ENCODE measurements around the gene RPS6KA2. TPM values are rescaled to one million over a fixed set of nuclear protein-coding genes. Genes with fewer than 3 reads are reported as not detected.

RPS6KA2 gene
- total RNA-seq, 3 donors from 2014 or later: 2.8 to 6.2 (median 6.0) TPM

DNA sequence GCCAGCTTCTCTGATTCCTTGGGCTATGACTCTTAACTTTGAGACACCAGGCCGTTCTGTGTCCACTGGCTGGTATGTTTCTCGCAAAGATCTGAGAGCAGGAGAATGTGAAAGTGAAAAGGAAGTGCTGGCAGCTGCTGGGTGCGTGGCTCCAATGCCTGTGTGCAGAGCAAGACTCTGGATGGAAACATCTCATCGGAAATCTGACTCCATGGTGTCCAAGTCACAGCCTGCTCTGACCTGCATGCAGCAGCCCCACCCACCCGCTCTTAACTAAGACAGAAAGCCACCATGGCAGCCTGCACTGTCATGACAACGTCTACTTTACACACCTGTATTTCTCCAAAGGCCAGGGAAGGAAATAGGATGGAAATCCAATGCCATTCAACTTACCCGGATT, 178.0 kb downstream of the RPS6KA2 start:
- DNase-seq (no peak), ATAC-seq (no peak)
- Mint-ChIP-seq H3K4me3 (no peak overlapping the region), H3K27me3 (ENCODE audit: low read depth) (no peaks in the 10 kb centered on the region), H3K36me3 (ENCODE audit: insufficient read depth) (peaks cover 22% of the 10 kb centered on the region), H3K9me3 (peaks cover 4% of the 10 kb centered on the region), H3K4me1 (ENCODE audit: low read depth) (no peaks in the 10 kb centered on the region)

DNA sequence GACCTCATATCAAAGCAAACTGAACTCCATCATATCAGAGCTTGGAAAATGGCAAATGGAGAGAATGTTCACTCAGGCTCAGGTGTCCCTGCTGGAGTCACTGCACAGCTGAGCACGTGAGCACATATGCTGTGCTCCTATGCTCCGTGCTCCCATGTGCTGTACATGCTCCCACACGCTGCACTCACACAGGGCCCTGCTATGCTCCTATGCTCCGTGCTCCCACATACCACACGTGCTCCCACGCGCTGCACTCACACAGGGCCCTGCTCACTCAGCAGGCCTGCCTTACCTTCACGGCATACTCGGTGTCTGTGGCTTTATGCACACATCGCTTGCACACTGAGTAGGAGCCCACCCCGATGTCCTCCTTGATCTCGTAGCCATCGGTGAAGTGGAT, 178.6 kb downstream of the RPS6KA2 start:
- Mint-ChIP-seq H3K4me3 (no peak overlapping the region), H3K4me1 (ENCODE audit: low read depth) (no peaks in the 10 kb centered on the region), H3K9me3 (peaks cover 4% of the 10 kb centered on the region), H3K36me3 (ENCODE audit: insufficient read depth) (peaks cover 19% of the 10 kb centered on the region), H3K27me3 (ENCODE audit: low read depth) (no peaks in the 10 kb centered on the region)
- ATAC-seq: no peak
- no peak for DNase-seq

DNA sequence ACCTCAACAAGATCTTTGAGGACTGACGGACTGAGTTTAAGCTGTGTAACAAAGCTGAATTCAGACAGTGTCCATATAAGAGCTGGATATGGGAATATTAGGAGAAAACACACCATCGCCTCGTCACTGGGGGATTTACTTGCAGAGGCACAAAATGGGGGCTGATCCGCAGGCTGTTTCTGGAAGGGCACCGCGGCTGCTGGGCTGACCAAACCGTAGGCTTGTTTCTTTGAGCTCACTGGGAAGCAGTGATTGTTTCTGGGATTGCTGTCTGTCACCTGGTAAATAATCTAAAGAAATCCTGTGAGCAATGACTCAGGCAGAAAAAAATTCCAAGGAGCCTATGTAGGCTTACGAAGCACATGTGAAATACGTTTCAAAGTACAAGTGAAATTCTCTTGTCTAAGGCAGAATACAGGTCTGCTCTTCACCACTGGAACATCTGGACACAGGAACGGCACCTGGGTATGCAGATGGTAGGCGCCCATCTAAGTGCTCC, 180.4 kb downstream of the RPS6KA2 start:
- no peak for DNase-seq

DNA sequence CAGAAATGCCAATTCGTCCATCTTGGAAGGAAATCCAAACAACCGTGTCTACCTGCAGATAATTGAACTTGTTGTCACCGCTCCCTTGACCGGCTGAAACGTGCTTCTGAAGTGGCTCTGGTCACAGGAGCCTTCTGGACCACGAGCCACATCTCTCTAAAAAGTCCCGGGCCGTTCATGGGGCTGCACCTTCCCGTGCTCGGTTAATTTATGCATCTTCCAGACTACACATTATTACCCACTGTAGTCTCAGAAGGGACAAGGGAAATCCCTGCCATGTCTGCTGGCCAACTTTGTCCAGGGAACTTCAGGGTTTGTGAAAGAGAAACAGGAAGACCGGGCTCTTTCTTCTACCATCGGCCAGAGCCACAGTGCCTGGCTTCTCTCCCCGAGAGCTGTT, 180.9 kb downstream of the RPS6KA2 start:
- Mint-ChIP-seq H3K4me1 (ENCODE audit: low read depth) (no peaks in the 10 kb centered on the region), H3K9me3 (no peaks in the 10 kb centered on the region), H3K36me3 (ENCODE audit: insufficient read depth) (peaks cover 19% of the 10 kb centered on the region), H3K27me3 (ENCODE audit: low read depth) (no peaks in the 10 kb centered on the region), H3K4me3 (no peak overlapping the region)
- DNase-seq: no peak
- ATAC-seq: no peak

More for the DNA sequence above, 180.4 kb downstream of the RPS6KA2 start:
- peaks cover 19% of the 10 kb centered on the region for H3K36me3 Mint-ChIP-seq (ENCODE audit: insufficient read depth)
- no peak for ATAC-seq
- H3K27me3 Mint-ChIP-seq (ENCODE audit: low read depth): no peaks in the 10 kb centered on the region
- H3K4me1 Mint-ChIP-seq (ENCODE audit: low read depth): no peaks in the 10 kb centered on the region
- no peak overlapping the region for H3K4me3 Mint-ChIP-seq
- no peaks in the 10 kb centered on the region for H3K9me3 Mint-ChIP-seq

DNA sequence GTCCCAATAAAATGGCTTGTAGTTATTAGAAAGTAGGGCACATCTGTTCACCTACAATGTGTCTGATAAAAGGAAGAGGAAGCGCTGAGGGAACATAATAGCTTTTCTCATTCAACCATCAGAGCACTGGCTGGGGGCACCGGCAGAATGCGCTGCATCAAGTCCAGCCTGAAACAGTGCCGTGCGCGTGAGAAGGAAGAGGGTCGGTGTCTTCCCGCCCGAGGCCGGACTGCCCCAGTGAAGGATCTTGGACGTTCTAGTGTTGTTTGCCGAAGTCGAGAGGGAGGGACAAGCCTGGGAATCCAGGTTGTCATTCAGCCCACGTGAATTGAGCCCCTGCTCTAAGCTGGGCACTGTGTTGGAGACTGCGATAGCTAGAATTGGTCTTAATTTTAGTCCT, 182.6 kb downstream of the RPS6KA2 start:
- H3K27me3 Mint-ChIP-seq (ENCODE audit: low read depth): peaks cover 3% of the 10 kb centered on the region
- ATAC-seq (no peak), DNase-seq (no peak)
- no peaks in the 10 kb centered on the region for H3K9me3 Mint-ChIP-seq
- H3K4me3 Mint-ChIP-seq: no peak overlapping the region
- peaks cover 19% of the 10 kb centered on the region for H3K36me3 Mint-ChIP-seq (ENCODE audit: insufficient read depth)
- H3K4me1 Mint-ChIP-seq (ENCODE audit: low read depth): peaks cover 8% of the 10 kb centered on the region

DNA sequence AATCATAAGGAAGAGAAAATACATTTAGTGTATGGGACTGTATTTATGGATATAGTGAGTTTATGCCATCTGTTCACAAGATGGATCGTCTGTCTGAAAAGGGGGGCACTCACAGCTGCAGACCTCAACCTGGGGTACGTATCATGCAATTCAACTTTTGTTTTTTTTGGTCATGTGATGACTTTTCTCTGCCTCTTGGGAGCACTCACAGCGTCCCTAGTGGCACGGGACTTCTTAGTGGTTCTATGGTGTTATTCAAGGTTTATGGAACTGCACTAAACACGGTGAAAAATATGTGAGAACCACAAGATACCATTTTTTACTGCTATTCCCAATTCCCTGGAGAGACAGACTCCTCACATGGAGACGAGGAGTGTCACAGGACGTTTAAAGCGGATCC, 183.9 kb downstream of the RPS6KA2 start:
- no peak overlapping the region for H3K4me3 Mint-ChIP-seq
- H3K36me3 Mint-ChIP-seq (ENCODE audit: insufficient read depth): peaks cover 17% of the 10 kb centered on the region
- DNase-seq (no peak), ATAC-seq (no peak)
- no peaks in the 10 kb centered on the region for H3K9me3 Mint-ChIP-seq
- peaks cover 3% of the 10 kb centered on the region for H3K27me3 Mint-ChIP-seq (ENCODE audit: low read depth)
- H3K4me1 Mint-ChIP-seq (ENCODE audit: low read depth): peaks cover 11% of the 10 kb centered on the region

DNA sequence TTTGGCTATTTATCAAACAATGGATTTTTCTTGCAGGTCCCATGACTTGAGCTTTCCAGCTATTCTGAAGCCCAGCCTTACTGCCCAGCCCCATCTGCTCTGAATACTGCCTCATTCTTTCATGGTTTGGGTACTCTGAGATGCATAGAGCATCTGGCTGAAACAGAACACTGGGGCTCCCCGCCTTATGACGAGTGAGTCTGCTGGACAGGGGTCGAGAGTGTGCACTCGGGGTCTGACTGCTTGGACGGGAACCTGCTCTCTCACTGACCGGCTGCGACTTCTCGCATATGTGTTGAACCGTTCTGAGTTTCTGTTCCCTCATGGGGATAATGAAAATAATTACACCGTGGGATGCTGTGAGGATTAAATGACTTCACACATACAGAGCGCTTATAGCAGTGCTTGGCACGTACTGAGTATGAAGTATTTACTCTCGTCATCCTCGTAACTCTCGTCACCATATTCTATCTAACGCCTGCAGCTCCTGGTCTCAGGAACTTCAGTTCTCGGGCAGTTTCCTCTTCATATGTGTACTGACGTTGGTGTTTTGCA, 184.8 kb downstream of the RPS6KA2 start:
- peaks cover 3% of the 10 kb centered on the region for H3K27me3 Mint-ChIP-seq (ENCODE audit: low read depth)
- no peak for DNase-seq
- H3K36me3 Mint-ChIP-seq (ENCODE audit: insufficient read depth): peaks cover 12% of the 10 kb centered on the region
- peaks cover 12% of the 10 kb centered on the region for H3K4me1 Mint-ChIP-seq (ENCODE audit: low read depth)
- H3K9me3 Mint-ChIP-seq: no peaks in the 10 kb centered on the region
- H3K4me3 Mint-ChIP-seq: no peak overlapping the region
- ATAC-seq: no peak

DNA sequence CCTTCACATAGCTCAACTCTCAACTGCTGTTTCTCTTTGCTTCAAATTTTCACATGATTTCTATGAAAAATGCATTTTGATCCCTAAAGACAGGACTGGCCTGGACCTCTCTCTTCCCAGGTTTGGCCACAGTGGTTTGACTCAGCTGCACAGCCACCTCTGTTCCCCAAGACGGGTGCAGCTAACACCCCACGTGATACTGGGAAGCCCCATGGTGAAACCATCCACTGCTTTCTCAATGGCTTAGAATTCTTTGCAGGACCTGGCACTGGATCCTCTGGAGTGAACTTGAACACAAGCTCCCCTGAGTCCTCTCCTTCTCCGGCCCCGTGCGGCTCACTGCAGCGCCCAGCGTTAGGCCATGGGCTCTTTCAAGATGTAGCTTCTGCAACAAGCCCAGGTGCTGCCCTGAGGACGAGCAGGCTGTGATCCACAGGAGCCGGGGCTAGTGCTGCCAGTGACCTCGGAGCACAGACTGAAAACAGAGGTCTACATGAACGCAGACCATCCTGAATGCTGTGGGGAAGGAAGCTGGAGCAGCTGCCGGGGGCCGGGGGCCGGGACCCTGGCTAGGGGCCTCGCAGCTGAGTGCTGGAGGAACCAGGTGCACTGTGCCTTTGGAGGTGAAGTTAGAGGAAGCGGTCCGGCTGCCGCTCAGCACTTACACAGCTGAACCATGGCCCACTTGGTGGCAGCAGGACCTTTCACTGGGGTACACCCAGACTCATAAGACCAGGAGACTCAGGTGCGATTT, 185.5 kb downstream of the RPS6KA2 start:
- Mint-ChIP-seq H3K27me3 (ENCODE audit: low read depth) (peaks cover 3% of the 10 kb centered on the region), H3K9me3 (no peaks in the 10 kb centered on the region), H3K4me1 (ENCODE audit: low read depth) (peaks cover 12% of the 10 kb centered on the region), H3K36me3 (ENCODE audit: insufficient read depth) (peaks cover 9% of the 10 kb centered on the region), H3K4me3 (no peak overlapping the region)
- DNase-seq (no peak), ATAC-seq (no peak)

DNA sequence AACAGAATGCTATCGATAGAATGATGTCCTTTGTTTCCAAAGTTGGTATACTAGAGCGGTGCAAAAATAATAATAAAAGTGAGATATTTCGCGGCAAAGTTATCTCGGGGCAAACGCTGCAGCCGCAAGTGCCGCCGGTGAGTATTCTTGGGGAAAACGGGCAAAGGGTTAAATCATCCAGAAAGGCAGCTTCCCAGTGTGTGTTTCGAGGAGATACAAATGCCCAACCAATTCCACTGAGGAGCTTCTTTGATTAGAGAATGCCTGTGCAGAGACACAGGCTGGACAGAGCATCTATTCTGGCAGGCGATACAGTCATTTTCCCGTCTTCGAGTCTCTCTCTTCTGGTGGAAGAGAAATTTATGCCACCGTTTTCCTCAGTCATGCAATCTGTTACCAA, 186.3 kb downstream of the RPS6KA2 start:
- Mint-ChIP-seq H3K4me1 (ENCODE audit: low read depth) (peaks cover 18% of the 10 kb centered on the region), H3K9me3 (no peaks in the 10 kb centered on the region), H3K36me3 (ENCODE audit: insufficient read depth) (peaks cover 9% of the 10 kb centered on the region), H3K27me3 (ENCODE audit: low read depth) (peaks cover 3% of the 10 kb centered on the region), H3K4me3 (no peak overlapping the region)
- ATAC-seq (no peak), DNase-seq (no peak)

DNA sequence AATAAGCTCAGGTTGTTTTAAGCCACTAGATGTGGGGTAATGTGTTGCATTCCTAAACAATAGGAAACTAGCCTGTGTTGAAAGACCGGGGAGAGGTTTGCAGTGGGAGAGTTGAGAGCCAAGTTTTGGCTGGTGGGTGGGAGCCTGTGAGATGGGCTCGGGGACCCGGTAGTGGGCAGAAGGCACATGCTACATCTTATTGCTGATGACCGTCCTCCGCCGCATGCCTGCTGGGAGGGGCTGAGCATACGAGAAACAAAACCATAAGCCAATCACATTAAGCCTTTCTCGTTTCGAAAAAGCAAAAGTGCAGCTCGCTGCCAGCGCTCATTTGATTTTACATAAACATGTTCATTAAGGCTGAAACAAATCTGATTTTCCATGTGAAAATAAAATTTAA, 186.9 kb downstream of the RPS6KA2 start:
- Mint-ChIP-seq H3K4me1 (ENCODE audit: low read depth) (peaks cover 23% of the 10 kb centered on the region), H3K27me3 (ENCODE audit: low read depth) (peaks cover 3% of the 10 kb centered on the region), H3K4me3 (no peak overlapping the region), H3K36me3 (ENCODE audit: insufficient read depth) (peaks cover 7% of the 10 kb centered on the region), H3K9me3 (no peaks in the 10 kb centered on the region)
- no peak for DNase-seq
- no peak for ATAC-seq

DNA sequence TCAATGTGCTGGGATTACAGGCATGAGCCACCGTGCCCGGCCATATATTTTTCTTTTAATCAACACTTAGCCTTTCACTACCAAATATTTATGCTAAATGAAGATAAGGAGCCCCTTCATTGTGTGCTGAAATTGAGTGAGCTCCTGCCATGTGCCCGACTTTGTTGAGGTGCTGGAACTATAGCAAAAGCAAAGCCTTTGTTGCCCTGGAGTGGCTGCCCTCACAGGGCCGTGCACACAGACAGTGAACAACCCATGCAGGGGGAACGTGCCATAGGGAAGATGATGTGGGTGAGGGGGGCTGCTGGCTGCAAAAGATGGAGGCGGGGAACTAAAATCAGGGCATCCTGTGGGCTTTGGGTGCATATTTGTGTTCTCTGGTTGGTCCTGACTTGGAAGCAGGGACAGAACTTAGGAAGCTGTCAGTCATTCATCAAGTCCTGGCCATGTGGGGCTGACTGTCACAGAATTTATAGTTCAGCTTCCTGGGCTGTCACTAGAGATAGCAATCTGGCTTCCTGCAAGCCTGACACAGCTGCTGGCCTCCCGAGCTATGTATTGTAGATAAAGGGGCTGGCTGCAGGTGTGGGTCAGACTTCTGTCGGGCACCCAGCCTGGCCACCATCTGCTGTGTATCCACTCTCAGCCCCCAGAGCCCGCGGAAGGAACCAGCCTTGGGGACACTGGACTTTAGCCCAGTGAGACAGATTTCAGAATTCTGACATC, 187.5 kb downstream of the RPS6KA2 start:
- DNase-seq (no peak), ATAC-seq (no peak)
- Mint-ChIP-seq H3K4me3 (no peak overlapping the region), H3K4me1 (ENCODE audit: low read depth) (peaks cover 23% of the 10 kb centered on the region), H3K9me3 (no peaks in the 10 kb centered on the region), H3K27me3 (ENCODE audit: low read depth) (peaks cover 3% of the 10 kb centered on the region), H3K36me3 (ENCODE audit: insufficient read depth) (peaks cover 7% of the 10 kb centered on the region)

DNA sequence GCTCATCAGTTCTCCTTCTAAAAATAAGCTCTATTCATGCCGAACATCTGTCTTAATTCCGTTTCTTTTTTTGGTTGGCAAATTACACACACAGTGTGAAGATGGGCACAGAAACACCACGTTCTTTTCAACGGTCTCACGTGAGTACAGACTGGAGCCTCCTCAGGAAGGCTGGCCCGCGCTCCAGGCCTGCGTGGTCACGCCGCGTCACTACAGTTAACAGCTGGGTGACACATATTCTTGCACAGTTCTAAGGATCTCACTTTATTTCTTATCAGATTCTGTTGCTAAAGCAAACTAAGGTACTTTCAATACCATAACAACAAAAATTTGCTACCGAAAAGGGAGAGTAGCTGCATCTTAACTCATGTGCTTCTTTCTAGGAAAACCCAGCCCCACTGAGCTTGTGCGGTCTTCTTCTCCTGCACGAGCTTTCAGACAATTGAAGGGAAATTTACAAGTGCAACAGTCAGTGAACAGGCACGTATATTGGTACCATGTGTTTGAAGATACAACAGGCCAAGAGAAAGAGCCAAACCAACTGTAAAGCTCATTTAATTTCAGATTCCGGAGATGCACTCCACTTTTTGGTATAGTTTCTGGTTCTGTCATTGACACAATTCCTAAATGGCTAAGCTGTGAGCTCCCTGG, 188.7 kb downstream of the RPS6KA2 start:
- peaks cover 23% of the 10 kb centered on the region for H3K4me1 Mint-ChIP-seq (ENCODE audit: low read depth)
- no peak overlapping the region for H3K4me3 Mint-ChIP-seq
- H3K27me3 Mint-ChIP-seq (ENCODE audit: low read depth): peaks cover 3% of the 10 kb centered on the region
- DNase-seq (no peak), ATAC-seq (no peak)
- H3K9me3 Mint-ChIP-seq: no peaks in the 10 kb centered on the region
- H3K36me3 Mint-ChIP-seq (ENCODE audit: insufficient read depth): peaks cover 3% of the 10 kb centered on the region

DNA sequence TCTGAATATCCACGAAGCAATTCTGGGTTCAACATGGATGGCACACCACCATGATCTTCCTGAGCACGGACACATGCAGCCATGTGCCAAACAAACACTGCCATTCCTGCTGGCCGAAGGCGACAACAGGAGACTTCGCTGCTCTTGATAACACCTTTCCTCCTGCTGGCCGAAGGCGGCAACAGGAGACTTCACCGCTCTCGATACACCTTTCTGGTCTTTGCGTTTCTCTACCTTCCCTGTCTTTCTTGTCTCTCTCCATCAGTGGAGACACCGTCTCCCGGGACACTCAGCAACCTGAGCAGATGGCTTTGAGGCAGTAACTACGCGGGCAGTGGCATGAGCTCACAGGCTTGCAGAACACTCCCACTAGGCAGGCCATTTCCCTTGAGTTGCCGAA, 189.4 kb downstream of the RPS6KA2 start:
- no peak overlapping the region for H3K4me3 Mint-ChIP-seq
- H3K36me3 Mint-ChIP-seq (ENCODE audit: insufficient read depth): peaks cover 3% of the 10 kb centered on the region
- no peak for DNase-seq
- H3K4me1 Mint-ChIP-seq (ENCODE audit: low read depth): peaks cover 23% of the 10 kb centered on the region
- peaks cover 3% of the 10 kb centered on the region for H3K27me3 Mint-ChIP-seq (ENCODE audit: low read depth)
- no peaks in the 10 kb centered on the region for H3K9me3 Mint-ChIP-seq
- no peak for ATAC-seq

Data from activated T-cell treated with anti-CD3 and anti-CD28 coated beads, Interleukin-2, amount 50 U/mL, for 4 hours (primary cell).